MM.1S (cell line): ENCODE data around the gene VAPB.

ENCODE experiments used
- CTCF ChIP-seq: fragments of 300-600 bp; sonication (generic); IDR thresholded peaks from 2 replicates; pipeline ENCODE4 v1.5.1; 2016; ENCODE audit warnings: antibody characterized with exemption, low read length, mixed read lengths
- EZH2 ChIP-seq: fragments of 300-600 bp; sonication (generic); optimal IDR thresholded peaks from 2 replicates; pipeline ENCODE3; 2017; ENCODE audit warnings: low read depth, mild to moderate bottlenecking, antibody characterized with exemption, low read length, mixed read lengths
- EZH2phosphoT487 ChIP-seq: fragments of 300-600 bp; sonication (generic); IDR thresholded peaks from 2 replicates; pipeline ENCODE4 v1.6.1; 2018; ENCODE audit warnings: antibody characterized with exemption, low read length

- TF ChIP-seq CTCF (no peak), EZH2phosphoT487 (no peak), EZH2 (no peak)
Observed at GRCh38 chr20:58466095-58466708, 77.2 kb downstream of the VAPB start.
